Astrocyte (in vitro differentiated cells and primary cell): ENCODE results near the gene LRRC10B.

Experiments used
- CTCF ChIP-seq: IDR thresholded peaks from 2 replicates; pipeline ENCODE4 v1.5.1; 2011; ENCODE audit warnings: low read depth, mild to moderate bottlenecking, inconsistent platforms, low read length, moderate library complexity; ENCODE audit not compliant: insufficient read depth
- EZH2 ChIP-seq: IDR thresholded peaks from 2 replicates; pipeline ENCODE4 v1.6.1; 2012; ENCODE audit warnings: mild to moderate bottlenecking, low read length, inconsistent platforms; ENCODE audit not compliant: insufficient read depth

DNA sequence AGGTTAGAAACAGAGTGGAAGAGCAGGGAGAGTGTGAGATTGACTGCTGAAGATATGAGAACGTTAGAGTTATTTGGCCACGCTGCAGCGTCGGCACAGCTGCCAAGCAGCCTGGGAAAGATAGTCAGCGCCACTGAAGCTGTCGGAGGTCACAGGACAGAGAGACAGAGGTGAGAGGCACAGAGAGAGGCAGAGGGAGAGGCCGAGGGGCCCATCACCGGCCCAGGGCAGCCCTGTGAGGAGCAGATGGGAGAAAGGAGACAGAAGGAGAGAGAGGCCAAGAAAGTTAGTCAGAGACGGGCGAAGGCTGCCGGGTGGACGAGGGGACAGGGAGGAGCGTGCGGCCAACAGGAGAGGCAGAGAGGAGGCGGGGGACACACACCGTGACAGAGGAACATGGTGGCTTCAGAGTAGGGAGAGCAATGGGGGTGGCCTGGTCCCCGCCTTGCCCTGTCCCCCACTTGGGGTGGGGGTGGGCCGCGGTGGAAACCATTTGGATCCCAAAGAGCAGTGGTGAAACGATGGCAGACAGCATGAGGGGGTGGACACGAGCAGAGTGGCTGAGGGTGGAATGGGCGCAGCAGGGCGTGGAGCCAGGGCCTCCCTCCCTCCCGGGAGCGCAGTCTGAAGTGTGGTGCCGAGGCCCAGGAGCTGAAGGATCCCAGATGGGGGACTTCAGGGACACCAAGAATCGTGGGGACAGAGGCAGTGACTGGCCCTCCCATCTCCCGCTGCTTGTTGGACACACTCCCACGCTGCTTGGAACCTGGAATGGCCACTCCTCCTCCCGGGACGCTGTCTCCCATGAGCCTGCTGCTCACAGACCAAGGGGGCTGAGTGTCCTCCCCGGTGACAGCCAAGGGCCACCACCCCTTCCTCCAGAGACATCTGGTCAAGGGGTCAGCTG lies 26.6 kb downstream of the LRRC10B start:
- TF ChIP-seq CTCF (no peak), EZH2 (no peak)
